NCI-H1930 (cell line): Measurements from ENCODE around the gene VWDE.

Source experiments
- DNase-seq, 2 experiments: peaks; one replicate each; lab custom pipeline; 2025; lab: John Stamatoyannopoulos, UW

Gene VWDE

DNA sequence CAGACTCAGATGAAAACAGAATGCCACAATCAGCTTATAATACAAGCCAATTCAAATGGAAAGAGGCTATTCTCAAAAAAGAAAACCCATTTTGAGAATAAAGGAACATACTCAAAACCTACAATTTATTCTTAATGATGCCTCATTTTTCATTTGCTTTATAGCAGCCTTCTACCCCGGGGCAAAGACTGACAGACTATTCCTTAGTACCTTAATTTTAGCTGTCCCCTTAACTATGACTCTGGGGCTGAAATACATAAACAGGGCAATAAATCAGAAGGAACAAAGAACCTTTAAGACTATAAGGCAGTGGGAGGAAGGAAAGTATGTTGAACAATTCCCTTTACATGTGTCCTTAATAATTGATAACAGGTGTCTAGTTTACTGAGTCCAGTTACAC is 115.8 kb downstream of the VWDE start:
- peak; percentile 57 to 60 for DNase-seq

GRCh38 chr7:12281038-12281437 is 122.6 kb downstream of the VWDE start:
- DNase-seq, result no peak
